Measurements from ENCODE around the gene CKM.

The CKM gene

DNA sequence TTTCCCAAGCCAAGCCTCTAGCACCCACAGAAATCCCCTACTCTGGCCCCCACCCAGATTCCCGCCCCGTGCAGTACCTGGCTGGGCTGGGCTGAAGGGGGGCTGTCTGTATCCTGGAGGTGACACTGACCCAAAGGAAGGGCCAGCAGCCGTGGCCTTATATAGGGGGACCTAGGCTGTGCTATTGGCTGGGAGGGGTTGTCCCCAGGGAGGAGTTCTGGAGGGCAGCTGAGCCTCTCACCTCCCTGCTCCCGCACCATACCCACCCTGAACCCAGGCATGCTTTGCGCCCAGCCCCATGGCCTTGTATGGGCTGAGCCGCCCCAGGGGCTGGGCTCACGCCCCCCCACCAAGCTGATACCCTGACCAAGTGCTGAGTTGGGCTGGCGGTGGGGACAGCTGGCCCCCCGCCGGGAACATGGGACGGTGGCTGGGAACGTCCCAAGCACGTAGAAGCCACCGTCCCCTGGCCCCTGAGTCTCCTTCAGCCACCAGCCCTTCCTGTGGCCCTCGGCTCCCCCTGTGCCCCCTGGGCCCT is at the start of gene CKM:
Gene CKM, minus strand, starts transcription at position 132 of the 538 bp plus-strand sequence. CDS start 3,162 bp downstream, outside the sequence.
- DNase-seq (ENCODE audit: low spot score) = no peak

DNA sequence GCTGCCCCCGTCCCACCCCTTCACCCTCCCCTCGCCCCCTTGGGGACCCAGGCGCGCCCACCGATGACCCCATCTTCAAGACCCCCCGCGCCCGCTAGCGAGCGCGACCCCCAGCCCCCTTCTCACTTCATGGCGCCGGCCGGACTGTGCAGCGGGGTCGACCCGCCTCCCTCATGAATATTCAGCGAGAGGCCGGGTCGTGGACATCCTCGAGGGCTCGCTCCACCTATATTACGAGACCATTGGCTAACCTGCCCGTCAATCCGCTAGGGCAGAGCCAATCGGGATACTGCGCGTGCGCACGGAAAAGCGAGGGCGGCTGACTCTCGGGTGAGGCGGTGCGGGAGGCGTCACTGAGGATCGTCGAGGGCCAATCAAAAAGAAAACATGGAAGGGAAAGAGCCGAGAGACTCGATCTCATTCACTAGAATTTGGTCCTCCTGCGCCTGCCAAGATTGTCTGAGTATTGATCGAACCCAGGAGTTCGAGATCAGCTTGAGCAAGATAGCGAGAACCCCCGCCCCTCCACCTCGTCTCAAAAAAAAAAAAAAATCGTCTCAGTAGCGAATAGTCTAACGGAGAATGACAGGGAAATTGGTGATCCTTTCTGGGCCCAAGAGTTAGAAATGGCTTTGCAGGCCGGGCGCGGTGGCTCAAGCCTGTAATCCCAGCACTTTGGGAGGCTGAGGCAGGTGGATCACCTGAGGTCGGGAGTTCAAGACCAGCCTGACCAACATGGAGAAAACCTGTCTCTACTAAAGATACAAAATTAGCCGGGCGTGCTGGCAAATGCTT is 47.9 kb upstream of the CKM start, which contains the start of gene ERCC2:
Gene ERCC2, minus strand, starts transcription at position 164 of the 795 bp plus-strand sequence. Its CDS starts 33 bp downstream, at position 131.
- DNase-seq (ENCODE audit: low spot score) = peak; percentile 98

DNA sequence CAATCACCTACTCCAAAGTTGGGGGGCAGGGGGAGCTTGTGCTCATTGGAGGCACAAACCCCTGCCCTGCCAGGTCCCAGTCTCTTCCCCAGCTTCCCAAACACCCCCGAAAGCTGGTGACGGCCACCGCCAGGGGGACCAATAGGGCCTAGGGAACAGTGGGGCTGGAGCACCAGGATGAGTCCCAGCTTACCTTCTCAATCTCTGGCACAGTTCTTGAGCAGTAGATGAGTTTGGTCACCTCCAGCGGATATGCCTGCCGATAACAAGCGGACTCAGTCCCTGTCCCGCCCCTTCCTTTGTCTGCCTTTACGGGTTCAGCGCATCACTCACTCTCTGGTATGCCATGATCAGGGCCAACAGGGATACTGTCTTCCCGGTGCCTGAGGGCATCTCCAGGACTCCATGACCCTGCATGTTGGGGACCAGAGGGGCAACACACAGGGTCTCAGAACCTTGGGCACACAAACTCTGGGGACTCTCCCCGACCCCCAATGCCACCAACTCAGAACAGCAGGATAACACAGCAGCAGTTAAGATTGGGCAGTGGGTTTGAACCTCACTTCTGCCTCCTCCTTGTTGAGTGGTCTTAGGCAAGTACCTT is 46.2 kb upstream of the CKM start:
- no peak for DNase-seq (ENCODE audit: low spot score)

DNA sequence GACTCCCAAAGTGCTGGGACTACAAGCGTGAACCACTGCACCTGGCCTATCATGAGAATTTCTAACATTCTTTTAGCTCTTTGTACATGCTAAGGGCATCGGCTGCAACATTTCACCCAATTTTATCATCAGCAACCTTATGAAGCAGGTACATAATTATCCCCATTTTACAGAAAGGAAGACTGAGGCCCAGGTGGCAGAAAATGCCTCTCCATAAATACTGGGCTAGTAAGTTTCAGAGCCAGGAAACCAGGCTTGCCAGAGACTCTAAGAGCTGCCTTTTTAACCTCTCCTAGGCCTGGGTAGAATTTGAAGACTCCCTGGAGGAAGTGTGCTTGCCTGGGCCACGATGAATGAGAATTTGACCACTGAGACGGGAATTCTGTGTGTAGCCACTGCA is 45.5 kb upstream of the CKM start:
- no peak for DNase-seq (ENCODE audit: low spot score)

DNA sequence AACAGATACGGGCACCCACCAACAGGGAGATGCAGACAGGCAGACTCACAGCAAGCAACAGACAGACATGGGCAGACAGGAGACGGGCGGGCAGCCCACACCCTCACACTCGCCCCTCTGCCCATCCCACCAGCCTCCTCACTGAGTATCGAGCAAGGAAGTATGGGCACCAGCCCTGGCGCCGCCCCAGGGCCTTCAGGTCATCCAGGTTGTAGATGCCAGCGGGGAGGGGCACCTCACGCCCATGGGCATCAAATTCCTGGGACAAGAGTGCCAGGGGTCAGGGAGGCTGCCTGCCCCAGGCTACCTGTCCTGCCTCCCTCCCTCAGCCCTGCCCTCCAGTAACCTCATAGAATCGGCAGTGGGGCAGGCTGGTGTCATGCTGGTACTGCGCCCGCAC is 42.0 kb upstream of the CKM start:
- no peak for DNase-seq (ENCODE audit: low spot score)

- DNase-seq (ENCODE audit: low spot score) = no peak
Measured at GRCh38 chr19:45363861-45364459, 41.3 kb upstream of the CKM start.

DNA sequence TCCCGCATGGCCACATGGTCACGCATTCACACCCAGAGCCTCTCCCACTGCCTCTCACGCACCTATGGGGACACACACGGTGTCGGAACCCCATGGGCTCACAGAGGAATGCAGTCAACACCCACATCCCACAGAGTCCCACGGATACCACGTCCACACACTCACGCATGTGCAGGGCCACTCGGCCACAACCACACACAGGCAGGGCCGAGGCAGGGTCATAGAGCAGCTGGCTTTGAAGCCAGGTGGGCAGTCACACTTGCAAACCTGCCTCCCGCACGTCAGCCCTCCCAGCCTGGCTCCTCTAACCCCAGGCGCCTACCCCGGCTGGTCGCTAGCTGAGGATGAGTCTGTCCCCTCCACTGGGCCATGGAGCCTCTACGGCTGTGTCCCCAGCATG is 39.6 kb upstream of the CKM start:
- DNase-seq (ENCODE audit: low spot score) = no peak

GRCh38 chr19:45361608-45362007 is 38.9 kb upstream of the CKM start:
- DNase-seq (ENCODE audit: low spot score) = no peak

- DNase-seq (ENCODE audit: low spot score) = no peak
Measured at GRCh38 chr19:45358213-45358792, 35.6 kb upstream of the CKM start.

- DNase-seq (ENCODE audit: low spot score) = no peak
Measured at GRCh38 chr19:45357445-45357783, 34.7 kb upstream of the CKM start.

DNA sequence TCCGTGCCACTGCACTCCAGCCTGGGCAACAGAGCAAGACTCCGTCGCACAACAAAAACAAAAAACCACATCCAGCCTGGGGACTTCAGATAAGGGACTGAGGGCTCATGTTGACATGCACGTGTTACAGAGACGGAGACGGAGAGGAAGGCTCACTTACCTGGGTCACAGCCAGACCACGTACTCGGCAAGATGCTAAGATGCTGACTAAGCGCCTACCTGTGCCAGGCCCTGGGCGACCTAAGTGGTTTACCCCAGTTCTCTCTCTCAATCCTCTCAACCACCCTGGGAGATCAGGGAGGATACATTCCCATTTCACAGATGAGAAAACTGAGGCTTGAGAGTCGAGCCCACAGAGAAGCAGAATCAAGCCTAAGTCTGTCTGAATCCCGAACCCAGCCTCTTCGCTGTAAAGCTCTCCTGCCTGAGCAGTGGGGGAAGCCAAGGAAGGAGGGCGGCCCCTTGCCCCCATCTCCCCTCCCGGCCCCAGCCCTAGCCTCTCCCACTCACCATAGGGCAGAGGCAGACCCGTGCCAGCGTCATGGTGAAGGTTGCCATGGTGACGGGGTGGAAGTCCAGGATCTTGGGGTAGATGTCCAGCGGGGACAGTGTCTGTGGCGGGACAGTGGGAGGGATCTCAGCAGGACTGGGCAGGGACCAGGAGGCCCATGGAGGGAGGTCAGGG is 34.2 kb upstream of the CKM start:
- no peak for DNase-seq (ENCODE audit: low spot score)

GRCh38 chr19:45355910-45356309 is 33.2 kb upstream of the CKM start:
- DNase-seq (ENCODE audit: low spot score) = no peak

DNA sequence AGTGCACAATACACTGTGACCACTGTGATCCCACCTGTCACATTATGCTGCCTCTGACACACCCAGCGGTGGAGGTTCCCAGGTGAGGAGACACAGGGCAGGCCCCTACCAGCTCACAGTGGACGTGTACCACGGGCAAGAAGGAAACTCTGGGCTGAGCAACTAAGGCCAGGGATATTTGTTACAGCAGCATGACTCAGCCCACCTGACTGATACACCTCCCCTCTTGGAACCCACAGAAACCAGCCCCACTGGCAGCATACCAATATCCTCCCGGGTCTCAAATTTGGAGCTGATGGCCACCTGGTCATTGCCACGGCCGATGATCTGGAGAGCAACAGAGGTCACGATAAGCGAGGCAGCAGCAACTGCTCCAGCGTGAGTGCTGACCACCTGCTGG is 32.7 kb upstream of the CKM start:
- no peak for DNase-seq (ENCODE audit: low spot score)

DNA sequence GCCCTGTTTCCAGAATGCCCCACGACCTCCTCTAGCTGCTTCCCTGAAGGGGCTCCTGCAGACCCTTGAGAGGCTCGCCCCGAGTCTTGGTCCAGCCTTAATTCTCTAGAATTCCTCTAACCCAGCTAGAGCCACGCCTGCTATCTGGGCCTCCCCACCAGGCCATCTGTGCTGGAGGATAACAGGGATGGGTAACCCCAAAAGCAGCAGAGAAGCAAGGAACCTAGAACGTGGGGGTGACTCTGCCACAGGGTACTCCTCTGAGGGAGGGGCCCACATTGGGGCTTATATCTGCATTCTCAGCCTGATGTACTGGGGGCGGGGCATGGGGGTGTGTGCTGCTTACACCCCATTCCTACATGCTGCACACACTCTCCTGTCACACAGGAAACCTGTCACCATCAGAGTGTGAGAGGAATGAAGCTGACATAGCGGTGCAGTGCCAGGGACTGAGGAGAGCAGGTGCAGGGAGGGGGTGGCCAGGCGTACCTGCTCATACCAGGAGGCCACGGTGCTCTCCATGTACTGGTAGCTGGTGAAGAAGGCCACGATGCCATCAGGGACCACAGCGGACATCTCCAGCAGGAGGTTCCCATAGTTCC is 31.7 kb upstream of the CKM start:
- DNase-seq (ENCODE audit: low spot score) = no peak

- DNase-seq (ENCODE audit: low spot score) = no peak
Measured at GRCh38 chr19:45352914-45353796, 30.5 kb upstream of the CKM start.

DNA sequence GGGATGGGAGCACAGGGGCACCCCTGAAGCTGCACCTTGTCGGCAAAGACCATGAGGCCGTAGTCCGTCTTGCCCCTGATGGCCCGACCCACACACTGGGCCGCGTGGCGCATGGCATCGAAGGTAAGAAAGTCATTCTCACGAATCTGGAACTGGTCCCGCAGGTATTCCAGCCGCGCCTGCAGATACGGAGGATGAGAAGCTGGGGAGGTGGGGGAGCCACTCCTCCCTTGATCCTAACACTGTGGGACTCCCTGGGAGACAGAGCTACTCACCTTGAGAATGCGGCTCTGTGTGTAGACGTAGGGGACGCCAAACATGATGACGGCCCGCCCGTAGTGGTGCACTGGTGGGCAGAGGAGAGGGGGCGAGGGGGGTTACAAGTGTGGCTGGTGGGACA is 29.8 kb upstream of the CKM start:
- no peak for DNase-seq (ENCODE audit: low spot score)

GRCh38 chr19:45352062-45352461 is 29.4 kb upstream of the CKM start:
- no peak for DNase-seq (ENCODE audit: low spot score)

DNA sequence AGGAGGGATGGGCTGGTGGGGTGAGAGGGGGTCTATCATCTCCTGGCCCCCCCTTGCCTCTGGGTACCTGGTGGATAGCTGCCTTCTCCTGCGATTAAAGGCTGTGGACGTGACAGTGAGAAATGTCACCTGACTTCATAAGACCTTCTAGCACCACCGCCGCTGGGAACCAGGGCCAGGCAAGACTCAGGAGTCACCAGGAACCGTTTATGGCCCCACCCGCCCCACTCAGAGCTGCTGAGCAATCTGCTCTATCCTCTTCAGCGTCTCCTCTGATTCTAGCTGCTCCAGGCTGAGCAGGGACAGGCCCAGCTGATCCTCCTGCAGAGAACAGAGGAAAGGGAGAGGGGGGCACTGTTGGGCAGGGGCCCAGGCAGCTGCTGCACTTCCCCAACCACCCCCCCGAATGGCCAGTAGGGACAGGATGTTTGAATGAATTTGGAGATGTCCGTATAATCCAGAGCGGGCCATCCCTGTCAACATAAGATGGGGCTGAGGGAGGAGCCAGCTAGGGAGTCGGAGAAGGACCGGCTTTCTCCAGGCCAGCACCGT is 28.8 kb upstream of the CKM start:
- no peak for DNase-seq (ENCODE audit: low spot score)

GRCh38 chr19:45350477-45351058 is 27.9 kb upstream of the CKM start:
- no peak for DNase-seq (ENCODE audit: low spot score)

DNA sequence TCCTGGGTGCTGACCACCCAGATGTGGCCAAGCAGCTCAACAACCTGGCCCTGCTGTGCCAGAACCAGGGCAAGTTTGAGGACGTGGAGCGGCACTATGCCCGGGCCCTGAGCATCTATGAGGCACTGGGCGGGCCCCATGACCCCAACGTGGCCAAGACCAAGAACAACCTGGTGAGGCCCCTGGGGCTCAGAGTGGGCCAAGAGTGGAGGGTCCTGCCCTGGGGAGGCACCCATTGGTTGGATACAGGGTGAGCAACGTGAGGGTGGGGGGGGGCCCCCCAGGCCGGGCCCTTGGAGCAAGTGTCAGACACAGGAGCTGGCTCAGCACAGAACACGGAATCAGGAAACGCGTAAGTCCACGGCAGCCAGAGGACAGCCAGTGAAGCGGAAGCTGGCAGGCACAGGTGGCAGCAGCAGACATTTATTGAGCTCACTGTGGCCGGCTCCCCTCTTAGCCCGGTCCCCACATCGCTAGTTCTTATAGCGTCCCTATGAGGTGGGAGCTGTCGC is 26.8 kb upstream of the CKM start:
- no peak for DNase-seq (ENCODE audit: low spot score)

All from putamen (tissue), 1 donor.